ENCODE results near the gene SRPK3. TPM values are rescaled to one million over a fixed set of nuclear protein-coding genes. Genes with fewer than 3 reads are reported as not detected.

The SRPK3 gene
- total RNA-seq, 1 donor from 2014 or later, result not detected

DNA sequence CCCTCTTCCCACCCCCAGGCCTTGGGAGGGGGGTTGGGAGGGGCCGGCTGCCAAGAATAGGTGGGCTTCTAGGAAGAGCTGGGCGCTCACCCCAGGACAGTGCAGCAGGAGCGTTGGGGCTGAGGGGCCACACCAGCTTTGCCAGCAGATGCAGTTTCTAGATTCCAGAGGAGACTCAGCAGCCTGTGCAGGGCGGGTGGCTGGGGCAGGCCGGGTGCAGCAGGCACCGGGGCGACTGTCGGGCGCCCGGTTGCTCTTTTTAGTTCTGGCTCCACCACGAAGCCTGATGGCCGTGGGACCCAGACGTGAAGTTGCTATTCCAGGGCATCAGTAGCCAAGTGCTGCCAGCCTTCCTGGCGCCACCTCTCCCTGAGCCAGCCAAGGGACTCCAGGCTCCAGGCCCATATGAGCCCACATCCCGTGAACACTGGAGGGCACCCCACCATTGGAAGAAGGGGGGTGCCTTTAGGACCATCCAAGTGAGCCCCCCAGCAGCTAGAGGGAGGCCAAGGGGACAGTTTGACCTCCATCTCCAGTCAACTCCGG lies 19.4 kb downstream of the SRPK3 start:
- H3K36me3 Mint-ChIP-seq (ENCODE audit: unreplicated experiment), result no peaks in the 10 kb centered on the region
- H3K4me1 Mint-ChIP-seq (ENCODE audit: unreplicated experiment), result peaks cover 8% of the 10 kb centered on the region
- H3K4me3 Mint-ChIP-seq (ENCODE audit: unreplicated experiment), result no peak overlapping the region
- TF ChIP-seq, protein P1, sequence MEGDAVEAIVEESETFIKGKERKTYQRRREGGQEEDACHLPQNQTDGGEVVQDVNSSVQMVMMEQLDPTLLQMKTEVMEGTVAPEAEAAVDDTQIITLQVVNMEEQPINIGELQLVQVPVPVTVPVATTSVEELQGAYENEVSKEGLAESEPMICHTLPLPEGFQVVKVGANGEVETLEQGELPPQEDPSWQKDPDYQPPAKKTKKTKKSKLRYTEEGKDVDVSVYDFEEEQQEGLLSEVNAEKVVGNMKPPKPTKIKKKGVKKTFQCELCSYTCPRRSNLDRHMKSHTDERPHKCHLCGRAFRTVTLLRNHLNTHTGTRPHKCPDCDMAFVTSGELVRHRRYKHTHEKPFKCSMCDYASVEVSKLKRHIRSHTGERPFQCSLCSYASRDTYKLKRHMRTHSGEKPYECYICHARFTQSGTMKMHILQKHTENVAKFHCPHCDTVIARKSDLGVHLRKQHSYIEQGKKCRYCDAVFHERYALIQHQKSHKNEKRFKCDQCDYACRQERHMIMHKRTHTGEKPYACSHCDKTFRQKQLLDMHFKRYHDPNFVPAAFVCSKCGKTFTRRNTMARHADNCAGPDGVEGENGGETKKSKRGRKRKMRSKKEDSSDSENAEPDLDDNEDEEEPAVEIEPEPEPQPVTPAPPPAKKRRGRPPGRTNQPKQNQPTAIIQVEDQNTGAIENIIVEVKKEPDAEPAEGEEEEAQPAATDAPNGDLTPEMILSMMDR (IDR thresholded peaks at IDR 0.05), result no peak
- DNase-seq (ENCODE audit: extremely low spot score, unreplicated experiment), result no peak
- no peaks in the 10 kb centered on the region for H3K27me3 Mint-ChIP-seq (ENCODE audit: unreplicated experiment)
- no peaks in the 10 kb centered on the region for H3K9me3 Mint-ChIP-seq (ENCODE audit: unreplicated experiment)
- no peak overlapping the region for H3K27ac Mint-ChIP-seq (ENCODE audit: unreplicated experiment)

DNA sequence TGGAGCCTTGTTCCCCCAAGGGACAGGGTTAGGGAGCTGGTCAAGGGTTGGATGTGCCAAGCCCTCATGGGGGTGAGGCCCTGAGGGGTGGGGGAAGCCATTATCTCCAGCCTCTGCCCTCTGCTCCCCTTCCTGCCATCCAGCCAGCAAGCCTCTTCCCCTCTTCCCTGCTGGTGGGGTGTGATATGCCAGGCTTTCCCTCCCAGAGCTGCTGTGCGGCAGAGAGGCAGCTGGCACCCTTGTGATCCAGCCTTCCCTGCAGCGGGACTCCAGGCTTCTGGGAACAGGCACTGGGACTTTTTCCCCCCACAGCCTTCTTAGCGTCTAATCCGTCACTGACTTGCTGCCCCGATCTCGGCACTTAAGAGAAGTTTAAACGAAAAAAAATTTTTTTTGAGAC lies 19.9 kb downstream of the SRPK3 start:
- Mint-ChIP-seq H3K4me3 (ENCODE audit: unreplicated experiment) (no peak overlapping the region), H3K36me3 (ENCODE audit: unreplicated experiment) (no peaks in the 10 kb centered on the region), H3K4me1 (ENCODE audit: unreplicated experiment) (peaks cover 5% of the 10 kb centered on the region), H3K9me3 (ENCODE audit: unreplicated experiment) (no peaks in the 10 kb centered on the region), H3K27ac (ENCODE audit: unreplicated experiment) (no peak overlapping the region), H3K27me3 (ENCODE audit: unreplicated experiment) (no peaks in the 10 kb centered on the region)
- DNase-seq (ENCODE audit: extremely low spot score, unreplicated experiment), result no peak
- TF ChIP-seq, protein P1 (IDR thresholded peaks at IDR 0.05), result no peak

DNA sequence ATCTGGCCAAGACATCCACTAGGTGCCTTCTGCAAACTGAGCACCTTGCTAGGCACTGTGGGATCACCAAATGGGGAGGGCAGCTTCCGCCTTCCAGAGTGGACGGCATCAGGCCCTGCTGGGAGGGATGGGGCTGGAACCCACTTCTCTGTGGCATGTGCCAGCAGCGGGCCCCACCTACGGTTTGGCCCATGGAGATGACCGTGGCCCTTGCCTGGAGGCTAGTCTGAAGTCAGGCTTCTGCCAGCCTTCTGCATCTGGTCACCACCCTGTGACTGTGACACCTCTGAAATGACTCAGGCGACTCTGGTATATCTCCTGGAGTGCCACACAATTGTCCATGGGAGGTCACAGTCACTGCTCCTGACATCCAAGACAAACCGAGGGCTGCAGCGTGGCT lies 20.8 kb downstream of the SRPK3 start:
- no peaks in the 10 kb centered on the region for H3K27me3 Mint-ChIP-seq (ENCODE audit: unreplicated experiment)
- H3K9me3 Mint-ChIP-seq (ENCODE audit: unreplicated experiment), result no peaks in the 10 kb centered on the region
- H3K36me3 Mint-ChIP-seq (ENCODE audit: unreplicated experiment), result no peaks in the 10 kb centered on the region
- TF ChIP-seq, protein P1 (IDR thresholded peaks at IDR 0.05), result no peak
- no peak overlapping the region for H3K4me3 Mint-ChIP-seq (ENCODE audit: unreplicated experiment)
- no peak for DNase-seq (ENCODE audit: extremely low spot score, unreplicated experiment)
- H3K27ac Mint-ChIP-seq (ENCODE audit: unreplicated experiment), result no peak overlapping the region
- no peaks in the 10 kb centered on the region for H3K4me1 Mint-ChIP-seq (ENCODE audit: unreplicated experiment)

DNA sequence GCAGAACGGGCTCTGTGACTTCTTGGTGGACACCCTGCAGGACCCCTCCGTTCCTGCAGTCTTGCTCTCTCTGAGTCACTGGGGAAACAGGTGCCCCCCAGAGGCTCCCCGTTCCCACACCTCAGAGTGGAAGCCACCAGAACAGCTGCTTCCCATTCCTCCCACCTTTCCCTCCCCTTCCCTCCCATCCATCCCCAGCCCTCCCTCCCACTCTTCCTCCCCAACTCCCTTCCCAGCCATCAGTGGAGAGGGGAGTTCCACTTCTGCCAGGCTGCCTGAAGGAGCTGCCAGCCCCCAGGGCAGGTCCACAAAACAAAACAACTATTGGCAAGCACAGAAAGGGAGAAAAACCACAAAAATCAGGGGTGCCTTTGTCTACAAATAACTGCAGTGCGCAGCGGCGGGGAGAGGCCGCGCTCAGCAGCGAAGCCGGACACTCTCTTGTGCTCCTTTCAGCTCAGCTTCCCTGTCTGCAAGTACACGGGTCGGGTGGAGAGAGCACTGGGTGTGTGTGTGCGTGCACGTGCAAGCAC lies 21.7 kb downstream of the SRPK3 start:
- no peaks in the 10 kb centered on the region for H3K27me3 Mint-ChIP-seq (ENCODE audit: unreplicated experiment)

More for the DNA sequence above, 21.7 kb downstream of the SRPK3 start:
- H3K36me3 Mint-ChIP-seq (ENCODE audit: unreplicated experiment), result no peaks in the 10 kb centered on the region
- no peaks in the 10 kb centered on the region for H3K9me3 Mint-ChIP-seq (ENCODE audit: unreplicated experiment)
- H3K27ac Mint-ChIP-seq (ENCODE audit: unreplicated experiment), result no peak overlapping the region
- H3K4me1 Mint-ChIP-seq (ENCODE audit: unreplicated experiment), result no peaks in the 10 kb centered on the region
- DNase-seq (ENCODE audit: extremely low spot score, unreplicated experiment), result no peak
- TF ChIP-seq, protein P1 (IDR thresholded peaks at IDR 0.05), result no peak
- no peak overlapping the region for H3K4me3 Mint-ChIP-seq (ENCODE audit: unreplicated experiment)

Data from osteocyte (in vitro differentiated cells).